K562 (cell line): ENCODE measurements around the gene PLCB3. TPM values are rescaled to one million over a fixed set of nuclear protein-coding genes. Genes with fewer than 3 reads are reported as not detected.
A peak's percentile ranks its signal among the peaks of the same experiment; 100 is the strongest.

Experiments used
- BRD9 ChIP-seq: fragments of 450-650 bp; IDR thresholded peaks from 2 replicates; pipeline ENCODE4 v1.6.1; 2018; ENCODE audit warnings: low read depth; ENCODE audit not compliant: partially characterized antibody
- CHD2 ChIP-seq: IDR thresholded peaks from 2 replicates; pipeline ENCODE4 v1.6.1; 2011; ENCODE audit warnings: low read depth, low read length
- GATAD2A ChIP-seq: fragments of 450-650 bp; IDR thresholded peaks from 2 replicates; pipeline ENCODE4 v1.6.1; 2017
- HDAC3 ChIP-seq: fragments of 450-650 bp; IDR thresholded peaks from 2 replicates; pipeline ENCODE4 v1.6.1; 2018; ENCODE audit warnings: borderline replicate concordance, mild to moderate bottlenecking, moderate library complexity; ENCODE audit not compliant: partially characterized antibody
- KLF6 ChIP-seq: fragments of 250-450 bp; sonication (Bioruptor Pico); IDR thresholded peaks from 2 replicates; pipeline ENCODE4 v1.4.0; 2020; ENCODE audit warnings: mild to moderate bottlenecking, moderate library complexity, borderline replicate concordance
- RBM22 ChIP-seq: fragments of 200-400 bp; formaldehyde crosslinking; IDR thresholded peaks from 2 replicates; pipeline ENCODE4 v1.6.1; 2018; ENCODE audit warnings: low read length, low read depth; ENCODE audit not compliant: poor library complexity, severe bottlenecking
- SAFB2 ChIP-seq: fragments of 200-400 bp; formaldehyde crosslinking; IDR thresholded peaks from 2 replicates; pipeline ENCODE4 v1.6.1; 2018; ENCODE audit warnings: borderline replicate concordance, low read length, low read depth, moderate library complexity; ENCODE audit not compliant: severe bottlenecking
- ZNF146 ChIP-seq: IDR thresholded peaks from one replicate; pipeline ENCODE4 v1.6.1; 2018; ENCODE audit warnings: missing compliant biosample characterization; ENCODE audit not compliant: unreplicated experiment
- polyA plus RNA-seq, 8 experiments: library from polyadenylated mRNA; depleted of rRNA in 4 of 8; stranded (reverse) in 5 of 8; unstranded in 3 of 8; fragments of >200 nt; fragmentation: Nextera tagmentation in 2 of 8; fragmentation: Illumina TruSeq in 1 of 8; extraction: Ambion mirVana in 2 of 8; extraction: Trizol in 1 of 8; gene quantifications; 2 replicates each; pipeline versions ENCODE4 v1.2.1 to v1.2.3, GENCODE V29; 2011 to 2014; ENCODE audit warnings: inconsistent platforms in 1 of 8, missing spikeins in 1 of 8
- total RNA-seq, 7 experiments: library from RNA; depleted of rRNA in 6 of 7; stranded (reverse); fragments of >200 nt in 6 of 7; fragmentation: Illumina TruSeq in 2 of 7; extraction: Trizol in 2 of 7; gene quantifications; 2 replicates each; pipeline versions ENCODE4 v1.2.1 to v1.2.3, GENCODE V29; 2011 to 2021; ENCODE audit warnings: low replicate concordance in 1 of 7
- TF ChIP-seq, protein P1 (sequence below): sonication (generic); formaldehyde crosslinking; IDR thresholded peaks from 2 replicates; pipeline ENCODE4 v1.9.0; 2022; ENCODE audit warnings: mild to moderate bottlenecking, missing genetic modification reagents
- TF ChIP-seq, protein P2 (sequence below): fragments of 200-600 bp; sonication (generic); IDR thresholded peaks from one replicate; pipeline ENCODE4 v1.6.1; 2012; ENCODE audit warnings: mild to moderate bottlenecking, low read depth, low read length, inconsistent platforms
- TF ChIP-seq, protein P3 (sequence below): fragments of 200-400 bp; formaldehyde crosslinking; IDR thresholded peaks from 2 replicates; pipeline ENCODE4 v1.6.1; 2017; ENCODE audit warnings: mild to moderate bottlenecking, low read depth, low read length, moderate library complexity

The PLCB3 gene
- total and polyA plus RNA-seq, 9 of the 15 experiments (the other 6 are each of a cell fraction or from before 2014, with no cell fraction given), result 0.31 to 44.8 (median 14.6) TPM

- TF ChIP-seq RBM22 (peak; percentile 54), GATAD2A (no peak), CHD2 (peak; percentile 67), SAFB2 (no peak), BRD9 (peak; percentile 25), HDAC3 (no peak), ZNF146 (CRISPR knock-in tag) (peak; percentile 5), KLF6 (CRISPR knock-in tag) (peak; percentile 88; the same call in 1 of the 2 replicates)
- TF ChIP-seq, protein P1, sequence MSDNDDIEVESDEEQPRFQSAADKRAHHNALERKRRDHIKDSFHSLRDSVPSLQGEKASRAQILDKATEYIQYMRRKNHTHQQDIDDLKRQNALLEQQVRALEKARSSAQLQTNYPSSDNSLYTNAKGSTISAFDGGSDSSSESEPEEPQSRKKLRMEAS (CRISPR knock-in tag), result peak; percentile 97
- TF ChIP-seq, protein P2, sequence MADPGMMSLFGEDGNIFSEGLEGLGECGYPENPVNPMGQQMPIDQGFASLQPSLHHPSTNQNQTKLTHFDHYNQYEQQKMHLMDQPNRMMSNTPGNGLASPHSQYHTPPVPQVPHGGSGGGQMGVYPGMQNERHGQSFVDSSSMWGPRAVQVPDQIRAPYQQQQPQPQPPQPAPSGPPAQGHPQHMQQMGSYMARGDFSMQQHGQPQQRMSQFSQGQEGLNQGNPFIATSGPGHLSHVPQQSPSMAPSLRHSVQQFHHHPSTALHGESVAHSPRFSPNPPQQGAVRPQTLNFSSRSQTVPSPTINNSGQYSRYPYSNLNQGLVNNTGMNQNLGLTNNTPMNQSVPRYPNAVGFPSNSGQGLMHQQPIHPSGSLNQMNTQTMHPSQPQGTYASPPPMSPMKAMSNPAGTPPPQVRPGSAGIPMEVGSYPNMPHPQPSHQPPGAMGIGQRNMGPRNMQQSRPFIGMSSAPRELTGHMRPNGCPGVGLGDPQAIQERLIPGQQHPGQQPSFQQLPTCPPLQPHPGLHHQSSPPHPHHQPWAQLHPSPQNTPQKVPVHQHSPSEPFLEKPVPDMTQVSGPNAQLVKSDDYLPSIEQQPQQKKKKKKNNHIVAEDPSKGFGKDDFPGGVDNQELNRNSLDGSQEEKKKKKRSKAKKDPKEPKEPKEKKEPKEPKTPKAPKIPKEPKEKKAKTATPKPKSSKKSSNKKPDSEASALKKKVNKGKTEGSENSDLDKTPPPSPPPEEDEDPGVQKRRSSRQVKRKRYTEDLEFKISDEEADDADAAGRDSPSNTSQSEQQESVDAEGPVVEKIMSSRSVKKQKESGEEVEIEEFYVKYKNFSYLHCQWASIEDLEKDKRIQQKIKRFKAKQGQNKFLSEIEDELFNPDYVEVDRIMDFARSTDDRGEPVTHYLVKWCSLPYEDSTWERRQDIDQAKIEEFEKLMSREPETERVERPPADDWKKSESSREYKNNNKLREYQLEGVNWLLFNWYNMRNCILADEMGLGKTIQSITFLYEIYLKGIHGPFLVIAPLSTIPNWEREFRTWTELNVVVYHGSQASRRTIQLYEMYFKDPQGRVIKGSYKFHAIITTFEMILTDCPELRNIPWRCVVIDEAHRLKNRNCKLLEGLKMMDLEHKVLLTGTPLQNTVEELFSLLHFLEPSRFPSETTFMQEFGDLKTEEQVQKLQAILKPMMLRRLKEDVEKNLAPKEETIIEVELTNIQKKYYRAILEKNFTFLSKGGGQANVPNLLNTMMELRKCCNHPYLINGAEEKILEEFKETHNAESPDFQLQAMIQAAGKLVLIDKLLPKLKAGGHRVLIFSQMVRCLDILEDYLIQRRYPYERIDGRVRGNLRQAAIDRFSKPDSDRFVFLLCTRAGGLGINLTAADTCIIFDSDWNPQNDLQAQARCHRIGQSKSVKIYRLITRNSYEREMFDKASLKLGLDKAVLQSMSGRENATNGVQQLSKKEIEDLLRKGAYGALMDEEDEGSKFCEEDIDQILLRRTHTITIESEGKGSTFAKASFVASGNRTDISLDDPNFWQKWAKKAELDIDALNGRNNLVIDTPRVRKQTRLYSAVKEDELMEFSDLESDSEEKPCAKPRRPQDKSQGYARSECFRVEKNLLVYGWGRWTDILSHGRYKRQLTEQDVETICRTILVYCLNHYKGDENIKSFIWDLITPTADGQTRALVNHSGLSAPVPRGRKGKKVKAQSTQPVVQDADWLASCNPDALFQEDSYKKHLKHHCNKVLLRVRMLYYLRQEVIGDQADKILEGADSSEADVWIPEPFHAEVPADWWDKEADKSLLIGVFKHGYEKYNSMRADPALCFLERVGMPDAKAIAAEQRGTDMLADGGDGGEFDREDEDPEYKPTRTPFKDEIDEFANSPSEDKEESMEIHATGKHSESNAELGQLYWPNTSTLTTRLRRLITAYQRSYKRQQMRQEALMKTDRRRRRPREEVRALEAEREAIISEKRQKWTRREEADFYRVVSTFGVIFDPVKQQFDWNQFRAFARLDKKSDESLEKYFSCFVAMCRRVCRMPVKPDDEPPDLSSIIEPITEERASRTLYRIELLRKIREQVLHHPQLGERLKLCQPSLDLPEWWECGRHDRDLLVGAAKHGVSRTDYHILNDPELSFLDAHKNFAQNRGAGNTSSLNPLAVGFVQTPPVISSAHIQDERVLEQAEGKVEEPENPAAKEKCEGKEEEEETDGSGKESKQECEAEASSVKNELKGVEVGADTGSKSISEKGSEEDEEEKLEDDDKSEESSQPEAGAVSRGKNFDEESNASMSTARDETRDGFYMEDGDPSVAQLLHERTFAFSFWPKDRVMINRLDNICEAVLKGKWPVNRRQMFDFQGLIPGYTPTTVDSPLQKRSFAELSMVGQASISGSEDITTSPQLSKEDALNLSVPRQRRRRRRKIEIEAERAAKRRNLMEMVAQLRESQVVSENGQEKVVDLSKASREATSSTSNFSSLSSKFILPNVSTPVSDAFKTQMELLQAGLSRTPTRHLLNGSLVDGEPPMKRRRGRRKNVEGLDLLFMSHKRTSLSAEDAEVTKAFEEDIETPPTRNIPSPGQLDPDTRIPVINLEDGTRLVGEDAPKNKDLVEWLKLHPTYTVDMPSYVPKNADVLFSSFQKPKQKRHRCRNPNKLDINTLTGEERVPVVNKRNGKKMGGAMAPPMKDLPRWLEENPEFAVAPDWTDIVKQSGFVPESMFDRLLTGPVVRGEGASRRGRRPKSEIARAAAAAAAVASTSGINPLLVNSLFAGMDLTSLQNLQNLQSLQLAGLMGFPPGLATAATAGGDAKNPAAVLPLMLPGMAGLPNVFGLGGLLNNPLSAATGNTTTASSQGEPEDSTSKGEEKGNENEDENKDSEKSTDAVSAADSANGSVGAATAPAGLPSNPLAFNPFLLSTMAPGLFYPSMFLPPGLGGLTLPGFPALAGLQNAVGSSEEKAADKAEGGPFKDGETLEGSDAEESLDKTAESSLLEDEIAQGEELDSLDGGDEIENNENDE, result no peak
- TF ChIP-seq, protein P3, sequence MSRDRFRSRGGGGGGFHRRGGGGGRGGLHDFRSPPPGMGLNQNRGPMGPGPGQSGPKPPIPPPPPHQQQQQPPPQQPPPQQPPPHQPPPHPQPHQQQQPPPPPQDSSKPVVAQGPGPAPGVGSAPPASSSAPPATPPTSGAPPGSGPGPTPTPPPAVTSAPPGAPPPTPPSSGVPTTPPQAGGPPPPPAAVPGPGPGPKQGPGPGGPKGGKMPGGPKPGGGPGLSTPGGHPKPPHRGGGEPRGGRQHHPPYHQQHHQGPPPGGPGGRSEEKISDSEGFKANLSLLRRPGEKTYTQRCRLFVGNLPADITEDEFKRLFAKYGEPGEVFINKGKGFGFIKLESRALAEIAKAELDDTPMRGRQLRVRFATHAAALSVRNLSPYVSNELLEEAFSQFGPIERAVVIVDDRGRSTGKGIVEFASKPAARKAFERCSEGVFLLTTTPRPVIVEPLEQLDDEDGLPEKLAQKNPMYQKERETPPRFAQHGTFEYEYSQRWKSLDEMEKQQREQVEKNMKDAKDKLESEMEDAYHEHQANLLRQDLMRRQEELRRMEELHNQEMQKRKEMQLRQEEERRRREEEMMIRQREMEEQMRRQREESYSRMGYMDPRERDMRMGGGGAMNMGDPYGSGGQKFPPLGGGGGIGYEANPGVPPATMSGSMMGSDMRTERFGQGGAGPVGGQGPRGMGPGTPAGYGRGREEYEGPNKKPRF, result no peak
Measured at GRCh38 chr11:64246871-64247728, 4.2 kb upstream of the PLCB3 start, which contains the start of gene PPP1R14B (continued).
